Measurements from ENCODE around the gene PDIA6. TPM values are rescaled to one million over a fixed set of nuclear protein-coding genes. Genes with fewer than 3 reads are reported as not detected.

Gene PDIA6
- total and polyA plus RNA-seq, 2 donors (not counting 1 experiment from before 2014, with no cell fraction given) = 420 to 491 TPM

DNA sequence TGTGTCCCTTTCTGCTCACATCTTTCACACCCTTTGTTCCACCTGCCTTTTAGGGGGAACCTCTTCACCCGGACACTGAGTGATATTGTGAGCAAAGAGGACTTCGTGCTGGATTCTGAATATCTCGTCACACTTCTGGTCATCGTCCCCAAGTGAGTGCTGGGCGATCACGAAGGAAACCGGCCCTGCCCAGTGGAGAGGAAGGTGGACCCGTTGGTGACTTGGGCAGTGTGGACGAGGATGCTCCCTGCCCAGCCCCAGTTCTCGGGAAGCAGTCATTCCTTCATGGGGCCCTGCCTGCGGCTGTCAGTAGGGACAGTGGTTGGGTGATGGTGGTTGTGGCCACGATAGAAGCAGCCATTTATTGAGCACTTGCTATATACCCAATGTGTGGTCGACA lies 40.8 kb downstream of the PDIA6 start:
- H3K4me3 ChIP-seq (replicated peaks in 1 of 4; ENCODE audit: control extremely low read depth in 1 of 4, insufficient read depth in 1 of 4, low read depth in 3 of 4, low read length in 4 of 4) = no peak overlapping the region
- H3K9me3 ChIP-seq (ENCODE audit: control insufficient read depth, insufficient read depth, low read depth, low read length) = no peaks in the 10 kb centered on the region
- H3K4me1 ChIP-seq (ENCODE audit: control insufficient read depth, extremely low read depth, insufficient read depth, low read length) = no peaks in the 10 kb centered on the region
- no peak overlapping the region for H3K27ac ChIP-seq (ENCODE audit: insufficient read depth, low read length)
- H2AFZ ChIP-seq (ENCODE audit: low read length) = no peak overlapping the region
- H3K79me2 ChIP-seq (ENCODE audit: control insufficient read depth, insufficient read depth, low read length) = no peaks in the 10 kb centered on the region
- no peaks in the 10 kb centered on the region for H3K36me3 ChIP-seq (ENCODE audit: control insufficient read depth, insufficient read depth, low read length)
- no peaks in the 10 kb centered on the region for H4K20me1 ChIP-seq (ENCODE audit: control insufficient read depth, extremely low read depth, insufficient read depth, low read length)
- peaks cover 3% of the 10 kb centered on the region for H3K27me3 ChIP-seq (ENCODE audit: control insufficient read depth, insufficient read depth, low read length)
- H3K4me2 ChIP-seq (ENCODE audit: extremely low read depth, insufficient read depth, low read length) = no peak overlapping the region
- no peak for DNase-seq (ENCODE audit: low read depth in 2 of 2)
- H3K9ac ChIP-seq (ENCODE audit: insufficient read depth, low read length) = no peak overlapping the region
- TF ChIP-seq, protein P1, sequence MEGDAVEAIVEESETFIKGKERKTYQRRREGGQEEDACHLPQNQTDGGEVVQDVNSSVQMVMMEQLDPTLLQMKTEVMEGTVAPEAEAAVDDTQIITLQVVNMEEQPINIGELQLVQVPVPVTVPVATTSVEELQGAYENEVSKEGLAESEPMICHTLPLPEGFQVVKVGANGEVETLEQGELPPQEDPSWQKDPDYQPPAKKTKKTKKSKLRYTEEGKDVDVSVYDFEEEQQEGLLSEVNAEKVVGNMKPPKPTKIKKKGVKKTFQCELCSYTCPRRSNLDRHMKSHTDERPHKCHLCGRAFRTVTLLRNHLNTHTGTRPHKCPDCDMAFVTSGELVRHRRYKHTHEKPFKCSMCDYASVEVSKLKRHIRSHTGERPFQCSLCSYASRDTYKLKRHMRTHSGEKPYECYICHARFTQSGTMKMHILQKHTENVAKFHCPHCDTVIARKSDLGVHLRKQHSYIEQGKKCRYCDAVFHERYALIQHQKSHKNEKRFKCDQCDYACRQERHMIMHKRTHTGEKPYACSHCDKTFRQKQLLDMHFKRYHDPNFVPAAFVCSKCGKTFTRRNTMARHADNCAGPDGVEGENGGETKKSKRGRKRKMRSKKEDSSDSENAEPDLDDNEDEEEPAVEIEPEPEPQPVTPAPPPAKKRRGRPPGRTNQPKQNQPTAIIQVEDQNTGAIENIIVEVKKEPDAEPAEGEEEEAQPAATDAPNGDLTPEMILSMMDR (conservative IDR thresholded peaks at IDR 0.05 in 1 of 2, IDR thresholded peaks at IDR 0.05 in 1 of 2; ENCODE audit: low read depth in 1 of 2, low read length in 2 of 2) = no peak
- no peak for TF ChIP-seq EZH2 (IDR thresholded peaks at IDR 0.05; ENCODE audit: low read length, missing control alignments)

DNA sequence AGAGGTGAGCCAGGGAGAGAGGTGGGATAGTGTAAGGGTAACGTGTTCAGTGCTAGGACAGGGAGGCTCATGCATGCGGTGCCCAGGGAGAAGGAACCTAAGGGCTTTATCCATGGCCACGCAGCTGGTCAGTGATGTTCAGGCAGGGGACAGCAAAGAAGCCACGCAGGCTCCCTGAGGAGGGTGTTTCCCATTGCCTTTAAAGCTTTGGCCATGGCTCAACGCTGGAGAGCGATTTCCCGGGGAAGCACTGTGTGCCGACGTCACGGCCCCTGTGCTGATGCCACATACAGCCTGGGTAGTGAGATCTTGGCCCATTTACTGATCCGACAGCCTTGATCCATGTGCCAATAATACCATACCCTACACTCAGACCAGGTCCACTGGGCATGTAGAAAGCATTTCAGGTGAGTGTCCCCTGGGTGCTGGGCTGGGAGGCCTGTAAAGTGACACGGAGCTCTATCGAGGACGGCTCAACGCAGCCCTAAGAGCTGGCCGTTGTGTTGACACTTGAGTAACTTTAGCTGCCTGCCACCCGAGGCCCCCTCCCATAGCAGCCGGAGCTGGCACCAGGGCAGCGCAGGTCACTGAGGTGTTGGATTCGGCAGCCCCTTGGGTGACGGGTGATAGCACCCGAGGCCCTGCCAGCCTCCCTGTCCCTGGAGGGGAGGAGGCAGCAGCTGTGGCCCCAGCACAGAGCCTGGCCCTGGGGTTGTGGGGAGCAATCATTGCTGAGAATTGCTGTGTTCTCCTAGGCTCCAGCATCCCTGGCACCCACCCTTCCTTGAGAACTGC lies 41.4 kb downstream of the PDIA6 start:
- Histone ChIP-seq H3K27ac (ENCODE audit: insufficient read depth, low read length) (no peak overlapping the region), H3K9ac (ENCODE audit: insufficient read depth, low read length) (no peak overlapping the region), H3K27me3 (ENCODE audit: control insufficient read depth, insufficient read depth, low read length) (peaks cover 3% of the 10 kb centered on the region), H3K4me1 (ENCODE audit: control insufficient read depth, extremely low read depth, insufficient read depth, low read length) (no peaks in the 10 kb centered on the region), H3K4me2 (ENCODE audit: extremely low read depth, insufficient read depth, low read length) (no peak overlapping the region), H3K4me3 (replicated peaks in 1 of 4; ENCODE audit: control extremely low read depth in 1 of 4, insufficient read depth in 1 of 4, low read depth in 3 of 4, low read length in 4 of 4) (no peak overlapping the region), H3K79me2 (ENCODE audit: control insufficient read depth, insufficient read depth, low read length) (no peaks in the 10 kb centered on the region), H2AFZ (ENCODE audit: low read length) (no peak overlapping the region), H3K9me3 (ENCODE audit: control insufficient read depth, insufficient read depth, low read depth, low read length) (no peaks in the 10 kb centered on the region), H4K20me1 (ENCODE audit: control insufficient read depth, extremely low read depth, insufficient read depth, low read length) (no peaks in the 10 kb centered on the region), H3K36me3 (ENCODE audit: control insufficient read depth, insufficient read depth, low read length) (no peaks in the 10 kb centered on the region)
- DNase-seq (ENCODE audit: low read depth in 2 of 2) = no peak
- TF ChIP-seq EZH2 (IDR thresholded peaks at IDR 0.05; ENCODE audit: low read length, missing control alignments) = no peak
- TF ChIP-seq, protein P1 (conservative IDR thresholded peaks at IDR 0.05 in 1 of 2, IDR thresholded peaks at IDR 0.05 in 1 of 2; ENCODE audit: low read depth in 1 of 2, low read length in 2 of 2) = no peak

DNA sequence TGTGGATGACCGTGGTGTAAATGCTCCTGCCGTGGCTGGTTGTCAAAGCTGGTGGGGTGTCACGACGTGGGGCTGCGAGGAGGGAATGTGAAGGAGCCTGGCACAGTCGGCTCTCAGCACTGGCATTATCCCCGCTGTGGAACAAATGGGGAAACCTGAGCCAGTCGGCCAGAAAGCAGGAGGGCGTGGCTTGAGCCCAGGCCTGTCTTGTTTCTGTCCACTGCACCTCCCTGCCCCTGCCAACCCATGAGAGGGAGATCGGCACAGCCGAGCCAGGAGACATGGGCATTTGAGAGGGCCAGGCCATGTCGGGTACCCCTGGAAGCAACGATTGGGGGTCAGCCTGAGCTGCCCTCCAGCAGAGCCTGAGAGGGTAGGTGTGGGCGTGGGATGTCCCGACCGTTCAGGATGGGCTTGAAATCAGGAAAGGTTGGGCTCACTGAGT lies 44.5 kb downstream of the PDIA6 start:
- Histone ChIP-seq H3K79me2 (ENCODE audit: control insufficient read depth, insufficient read depth, low read length) (no peaks in the 10 kb centered on the region), H3K9me3 (ENCODE audit: control insufficient read depth, insufficient read depth, low read depth, low read length) (no peaks in the 10 kb centered on the region), H3K9ac (ENCODE audit: insufficient read depth, low read length) (no peak overlapping the region), H3K36me3 (ENCODE audit: control insufficient read depth, insufficient read depth, low read length) (no peaks in the 10 kb centered on the region), H3K27me3 (ENCODE audit: control insufficient read depth, insufficient read depth, low read length) (peaks cover 3% of the 10 kb centered on the region), H2AFZ (ENCODE audit: low read length) (no peak overlapping the region), H3K27ac (ENCODE audit: insufficient read depth, low read length) (no peak overlapping the region), H3K4me3 (replicated peaks in 1 of 4; ENCODE audit: control extremely low read depth in 1 of 4, insufficient read depth in 1 of 4, low read depth in 3 of 4, low read length in 4 of 4) (no peak overlapping the region), H3K4me2 (ENCODE audit: extremely low read depth, insufficient read depth, low read length) (no peak overlapping the region), H4K20me1 (ENCODE audit: control insufficient read depth, extremely low read depth, insufficient read depth, low read length) (no peaks in the 10 kb centered on the region), H3K4me1 (ENCODE audit: control insufficient read depth, extremely low read depth, insufficient read depth, low read length) (no peaks in the 10 kb centered on the region)
- TF ChIP-seq, protein P1 (conservative IDR thresholded peaks at IDR 0.05 in 1 of 2, IDR thresholded peaks at IDR 0.05 in 1 of 2; ENCODE audit: low read depth in 1 of 2, low read length in 2 of 2) = no peak
- no peak for TF ChIP-seq EZH2 (IDR thresholded peaks at IDR 0.05; ENCODE audit: low read length, missing control alignments)
- no peak for DNase-seq (ENCODE audit: low read depth in 2 of 2)

Measured in fibroblast of lung (primary cell).